HFFc6 (cell line): ENCODE results near the gene TIGD1. TPM values are rescaled to one million over a fixed set of nuclear protein-coding genes. Genes with fewer than 3 reads are reported as not detected.

Source experiments
- DNase-seq: peaks from one replicate; pipeline ENCODE4 v3.0.0-alpha.2; 2018
- H3K27ac Mint-ChIP-seq: 2 replicates; pipeline ENCODE4 v1.8.0; 2020; ENCODE audit warnings: mild to moderate bottlenecking, mixed read lengths
- H3K27me3 Mint-ChIP-seq: 2 replicates; pipeline ENCODE4 v1.8.0; 2021; ENCODE audit warnings: mild to moderate bottlenecking, moderate library complexity, mixed read lengths; ENCODE audit not compliant: insufficient read depth
- H3K36me3 Mint-ChIP-seq: 2 replicates; pipeline ENCODE4 v1.8.0; 2021; ENCODE audit warnings: low read depth, mixed read lengths
- H3K4me1 Mint-ChIP-seq: 2 replicates; pipeline ENCODE4 v1.8.0; 2020; ENCODE audit warnings: low read depth, mixed read lengths
- H3K4me3 Mint-ChIP-seq: 2 replicates; pipeline ENCODE4 v1.8.0; 2020; ENCODE audit warnings: mild to moderate bottlenecking, moderate library complexity, mixed read lengths
- H3K9me3 Mint-ChIP-seq: 2 replicates; pipeline ENCODE4 v1.8.0; 2020; ENCODE audit warnings: mild to moderate bottlenecking, mixed read lengths
- total RNA-seq, 6 experiments: library from RNA; stranded (reverse); fragmentation: NEBNext Ultra II Directional; extraction: Animal tissue kit (Norgen Biotek cat#: 25700); gene quantifications; 2 replicates in 1 of 6; 3 replicates in 5 of 6; pipeline ENCODE4 v1.2.3, GENCODE V29; 2021
- TF ChIP-seq, protein P1 (sequence below): fragments of 200-600 bp; sonication (generic); IDR thresholded peaks from 2 replicates; pipeline ENCODE4 v1.5.0; 2021; ENCODE audit warnings: antibody characterized with exemption, mild to moderate bottlenecking

TIGD1 gene
- total RNA-seq, 6 experiments from 2014 or later, result 2.9 to 3.7 (median 3.1) TPM

DNA sequence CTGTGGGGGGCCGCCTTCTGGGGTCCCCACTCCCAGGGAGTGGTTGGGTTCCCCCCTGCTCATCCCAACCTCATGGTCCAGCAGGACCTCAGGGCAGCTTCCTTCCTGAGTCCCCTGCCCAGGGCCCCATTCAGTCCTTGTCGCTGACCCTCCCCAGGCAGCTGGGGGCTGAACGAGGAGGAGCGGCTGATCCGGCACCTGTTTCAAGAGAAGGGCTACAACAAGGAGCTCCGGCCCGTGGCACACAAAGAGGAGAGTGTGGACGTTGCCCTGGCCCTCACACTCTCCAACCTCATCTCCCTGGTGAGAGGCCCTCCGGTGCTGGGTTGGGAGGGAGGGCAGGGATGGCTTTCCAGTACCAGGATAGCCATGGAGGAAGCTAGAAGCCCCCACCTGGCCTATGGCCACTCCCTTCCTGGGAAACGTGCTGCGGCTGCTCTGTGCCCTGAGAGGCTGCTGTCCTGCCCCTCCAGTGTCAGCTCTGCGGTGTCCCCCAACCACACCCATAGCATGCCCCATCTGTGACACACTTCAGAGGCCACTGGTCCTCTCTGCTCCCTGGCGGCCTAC is 23.9 kb downstream of the TIGD1 start:
- Mint-ChIP-seq H3K4me1 (no peaks in the 10 kb centered on the region), H3K9me3 (no peaks in the 10 kb centered on the region), H3K27me3 (peaks cover 27% of the 10 kb centered on the region), H3K27ac (no peak overlapping the region), H3K4me3 (no peak overlapping the region), H3K36me3 (no peaks in the 10 kb centered on the region)
- TF ChIP-seq, protein P1, sequence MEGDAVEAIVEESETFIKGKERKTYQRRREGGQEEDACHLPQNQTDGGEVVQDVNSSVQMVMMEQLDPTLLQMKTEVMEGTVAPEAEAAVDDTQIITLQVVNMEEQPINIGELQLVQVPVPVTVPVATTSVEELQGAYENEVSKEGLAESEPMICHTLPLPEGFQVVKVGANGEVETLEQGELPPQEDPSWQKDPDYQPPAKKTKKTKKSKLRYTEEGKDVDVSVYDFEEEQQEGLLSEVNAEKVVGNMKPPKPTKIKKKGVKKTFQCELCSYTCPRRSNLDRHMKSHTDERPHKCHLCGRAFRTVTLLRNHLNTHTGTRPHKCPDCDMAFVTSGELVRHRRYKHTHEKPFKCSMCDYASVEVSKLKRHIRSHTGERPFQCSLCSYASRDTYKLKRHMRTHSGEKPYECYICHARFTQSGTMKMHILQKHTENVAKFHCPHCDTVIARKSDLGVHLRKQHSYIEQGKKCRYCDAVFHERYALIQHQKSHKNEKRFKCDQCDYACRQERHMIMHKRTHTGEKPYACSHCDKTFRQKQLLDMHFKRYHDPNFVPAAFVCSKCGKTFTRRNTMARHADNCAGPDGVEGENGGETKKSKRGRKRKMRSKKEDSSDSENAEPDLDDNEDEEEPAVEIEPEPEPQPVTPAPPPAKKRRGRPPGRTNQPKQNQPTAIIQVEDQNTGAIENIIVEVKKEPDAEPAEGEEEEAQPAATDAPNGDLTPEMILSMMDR, result no peak
- DNase-seq, result no peak

- Mint-ChIP-seq H3K27ac (no peak within 1 kb of the TSS), H3K4me3 (no peak within 1 kb of the TSS), H3K36me3 (no peaks in the 10 kb centered on the region), H3K4me1 (no peaks in the 10 kb centered on the region), H3K27me3 (peaks cover 24% of the 10 kb centered on the region), H3K9me3 (no peaks in the 10 kb centered on the region)
- TF ChIP-seq, protein P1, result no peak
- DNase-seq, result no peak
Observed at GRCh38 chr2:232525791-232526371, 24.5 kb downstream of the TIGD1 start, which contains the start of gene CHRND. CHRND (plus strand) TSS chr2:232526160; CDS start chr2:232526216, 56 bp downstream.

GRCh38 chr2:232525199-232525598 is 25.2 kb downstream of the TIGD1 start:
- Mint-ChIP-seq H3K36me3 (no peaks in the 10 kb centered on the region), H3K4me1 (no peaks in the 10 kb centered on the region), H3K27ac (no peak overlapping the region), H3K9me3 (no peaks in the 10 kb centered on the region), H3K27me3 (peaks cover 18% of the 10 kb centered on the region), H3K4me3 (no peak overlapping the region)
- no peak for DNase-seq
- TF ChIP-seq, protein P1, result no peak

DNA sequence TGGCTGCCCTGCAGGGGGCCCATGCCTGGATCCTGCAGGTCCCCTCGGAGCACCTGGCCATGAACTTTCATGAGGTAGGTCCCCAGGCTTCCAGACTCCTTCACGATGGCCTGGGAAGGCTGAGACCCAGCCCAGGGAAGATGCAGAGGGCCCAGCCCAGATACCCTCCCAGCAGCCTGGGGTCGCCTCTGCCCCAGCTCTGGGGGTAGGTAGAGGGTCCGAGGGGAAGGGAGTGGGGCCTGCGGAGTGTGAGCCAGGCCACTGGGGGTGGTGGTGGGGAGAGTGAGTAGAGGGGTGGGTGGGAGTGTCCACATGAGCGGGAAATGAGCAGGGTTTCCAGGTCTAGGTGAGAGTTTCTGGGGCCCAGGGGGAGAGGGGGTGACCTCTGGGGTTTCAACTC is 25.6 kb downstream of the TIGD1 start:
- no peak for DNase-seq
- Mint-ChIP-seq H3K27ac (no peak overlapping the region), H3K4me1 (no peaks in the 10 kb centered on the region), H3K4me3 (no peak overlapping the region), H3K36me3 (no peaks in the 10 kb centered on the region), H3K27me3 (peaks cover 18% of the 10 kb centered on the region), H3K9me3 (no peaks in the 10 kb centered on the region)
- TF ChIP-seq, protein P1, result no peak

DNA sequence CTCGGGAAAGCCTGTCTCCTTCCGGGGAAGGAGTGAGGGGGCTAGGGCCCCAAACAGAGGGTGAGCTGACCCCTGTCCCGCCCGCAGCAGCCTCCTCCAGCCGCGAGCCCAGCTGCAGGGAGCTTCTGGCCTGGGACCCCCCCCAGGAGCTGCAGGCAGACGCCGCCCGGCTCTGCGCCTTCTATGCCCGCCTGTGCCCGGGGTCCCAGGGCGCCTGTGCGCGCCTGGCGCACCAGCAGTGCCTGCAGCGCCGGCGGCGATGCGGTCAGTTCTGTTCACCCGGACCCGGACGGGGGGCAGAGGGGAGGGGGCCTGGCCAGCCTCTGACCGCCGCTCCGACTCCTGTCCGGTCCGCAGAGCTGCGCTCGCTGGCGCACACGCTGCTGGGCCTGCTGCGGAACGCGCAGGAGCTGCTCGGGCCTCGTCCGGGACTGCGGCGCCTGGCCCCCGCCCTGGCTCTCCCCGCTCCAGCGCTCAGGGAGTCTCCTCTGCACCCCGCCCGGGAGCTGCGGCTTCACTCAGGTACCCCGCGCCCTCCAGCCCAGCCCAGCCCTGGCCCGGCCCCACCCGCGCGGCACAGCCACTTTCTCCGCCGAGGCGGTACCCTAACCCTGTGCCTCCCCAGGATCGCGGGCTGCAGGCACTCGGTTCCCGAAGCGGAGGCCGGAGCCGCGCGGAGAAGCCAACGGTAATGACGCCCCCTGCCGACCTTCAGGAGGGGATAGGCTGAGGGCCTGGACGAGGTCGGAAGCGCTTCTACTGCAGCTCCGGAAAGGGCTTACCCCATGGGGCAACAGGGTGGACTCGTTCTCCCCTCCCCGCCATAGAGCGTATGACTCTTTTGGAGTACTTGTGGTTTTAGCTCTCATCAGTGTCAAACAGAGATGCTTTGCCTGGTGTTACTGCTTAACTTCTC is 26.4 kb downstream of the TIGD1 start:
- Mint-ChIP-seq H3K27me3 (peaks cover 22% of the 10 kb centered on the region), H3K9me3 (no peaks in the 10 kb centered on the region), H3K4me3 (no peak overlapping the region), H3K27ac (no peak overlapping the region), H3K4me1 (no peaks in the 10 kb centered on the region), H3K36me3 (no peaks in the 10 kb centered on the region)
- TF ChIP-seq, protein P1, result peak; percentile 31; the same call in 1 of the 2 replicates
- DNase-seq, result no peak
